ENCODE measurements around the gene STXBP1. TPM values are rescaled to one million over a fixed set of nuclear protein-coding genes. Genes with fewer than 3 reads are reported as not detected.

The STXBP1 gene
- total RNA-seq, 1 donor from 2014 or later, result 44.9 TPM

DNA sequence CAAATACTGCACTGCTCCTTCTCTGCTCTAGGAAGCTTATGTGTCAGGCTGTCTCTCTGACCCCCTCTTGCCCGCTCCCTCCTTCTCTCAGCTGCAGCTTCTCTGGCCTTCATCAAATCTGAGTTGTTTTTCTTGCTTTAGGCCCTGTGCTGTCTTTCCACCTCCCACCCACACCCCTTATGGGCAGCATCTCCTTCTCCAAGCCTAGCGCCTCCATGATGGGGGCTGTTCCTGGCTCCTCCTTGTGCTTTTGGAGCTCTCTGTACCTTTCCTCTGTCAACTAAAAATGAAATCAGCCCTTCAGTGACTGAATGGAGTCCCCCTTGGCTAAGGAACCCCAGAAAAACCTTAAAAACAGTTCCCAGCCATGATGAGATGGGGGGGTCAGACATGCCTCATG is 88.1 kb downstream of the STXBP1 start:
- no peak for DNase-seq (ENCODE audit: extremely low spot score, unreplicated experiment)
- H3K36me3 Mint-ChIP-seq (ENCODE audit: unreplicated experiment), result peaks cover under 1% of the 10 kb centered on the region
- no peak for TF ChIP-seq CTCF (IDR thresholded peaks at IDR 0.05)
- H3K4me3 Mint-ChIP-seq (ENCODE audit: unreplicated experiment), result no peak overlapping the region
- no peaks in the 10 kb centered on the region for H3K27me3 Mint-ChIP-seq (ENCODE audit: unreplicated experiment)
- no peak overlapping the region for H3K27ac Mint-ChIP-seq (ENCODE audit: unreplicated experiment)
- H3K4me1 Mint-ChIP-seq (ENCODE audit: unreplicated experiment), result peaks cover 11% of the 10 kb centered on the region
- H3K9me3 Mint-ChIP-seq (ENCODE audit: unreplicated experiment), result no peaks in the 10 kb centered on the region

GRCh38 chr9:127700594-127701255 is 88.6 kb downstream of the STXBP1 start:
- Mint-ChIP-seq H3K9me3 (ENCODE audit: unreplicated experiment) (no peaks in the 10 kb centered on the region), H3K4me3 (ENCODE audit: unreplicated experiment) (no peak overlapping the region), H3K36me3 (ENCODE audit: unreplicated experiment) (no peaks in the 10 kb centered on the region), H3K27me3 (ENCODE audit: unreplicated experiment) (no peaks in the 10 kb centered on the region), H3K27ac (ENCODE audit: unreplicated experiment) (no peak overlapping the region), H3K4me1 (ENCODE audit: unreplicated experiment) (peaks cover 6% of the 10 kb centered on the region)
- TF ChIP-seq CTCF (IDR thresholded peaks at IDR 0.05), result no peak
- DNase-seq (ENCODE audit: extremely low spot score, unreplicated experiment), result no peak

DNA sequence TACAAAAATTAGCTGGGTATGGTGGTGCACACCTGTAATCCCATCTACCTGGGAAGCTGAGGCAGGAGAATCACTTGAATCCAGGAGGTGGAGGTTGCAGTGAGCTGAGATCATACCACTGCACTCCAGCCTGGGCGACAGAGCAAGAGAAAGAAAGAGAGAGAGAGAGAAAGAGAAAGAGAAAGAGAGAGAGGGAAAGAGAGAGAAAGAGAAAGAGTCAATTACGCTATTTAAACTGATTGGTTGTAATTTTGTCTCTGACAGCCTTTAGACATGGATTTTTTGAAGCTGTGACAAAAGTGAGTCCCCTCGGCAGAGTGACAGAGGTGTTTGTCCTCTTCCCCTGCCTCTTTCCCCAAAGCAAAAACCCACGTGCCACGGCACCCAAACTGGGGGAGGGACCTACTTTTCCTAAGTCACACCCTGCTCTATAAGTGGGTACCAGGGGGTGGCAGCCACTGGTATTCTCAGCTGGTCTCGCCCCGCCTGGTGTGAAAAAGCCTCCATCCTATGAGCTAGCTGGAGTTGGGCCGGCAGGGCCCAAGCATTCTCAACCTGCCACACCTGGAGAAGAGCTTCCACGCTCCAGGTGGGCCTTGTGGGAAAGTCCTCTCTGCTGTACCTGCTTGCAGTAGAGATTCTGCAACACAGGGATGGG is 91.3 kb downstream of the STXBP1 start:
- no peak for DNase-seq (ENCODE audit: extremely low spot score, unreplicated experiment)
- H3K4me1 Mint-ChIP-seq (ENCODE audit: unreplicated experiment), result peaks cover 6% of the 10 kb centered on the region
- H3K4me3 Mint-ChIP-seq (ENCODE audit: unreplicated experiment), result no peak overlapping the region
- H3K27me3 Mint-ChIP-seq (ENCODE audit: unreplicated experiment), result no peaks in the 10 kb centered on the region
- H3K36me3 Mint-ChIP-seq (ENCODE audit: unreplicated experiment), result no peaks in the 10 kb centered on the region
- no peak for TF ChIP-seq CTCF (IDR thresholded peaks at IDR 0.05)
- H3K9me3 Mint-ChIP-seq (ENCODE audit: unreplicated experiment), result no peaks in the 10 kb centered on the region
- H3K27ac Mint-ChIP-seq (ENCODE audit: unreplicated experiment), result no peak overlapping the region

GRCh38 chr9:127705577-127706379 is 93.7 kb downstream of the STXBP1 start:
- Mint-ChIP-seq H3K4me1 (ENCODE audit: unreplicated experiment) (no peaks in the 10 kb centered on the region), H3K27me3 (ENCODE audit: unreplicated experiment) (no peaks in the 10 kb centered on the region), H3K36me3 (ENCODE audit: unreplicated experiment) (no peaks in the 10 kb centered on the region), H3K4me3 (ENCODE audit: unreplicated experiment) (no peak overlapping the region), H3K9me3 (ENCODE audit: unreplicated experiment) (no peaks in the 10 kb centered on the region), H3K27ac (ENCODE audit: unreplicated experiment) (no peak overlapping the region)
- no peak for DNase-seq (ENCODE audit: extremely low spot score, unreplicated experiment)
- TF ChIP-seq CTCF (IDR thresholded peaks at IDR 0.05), result no peak

DNA sequence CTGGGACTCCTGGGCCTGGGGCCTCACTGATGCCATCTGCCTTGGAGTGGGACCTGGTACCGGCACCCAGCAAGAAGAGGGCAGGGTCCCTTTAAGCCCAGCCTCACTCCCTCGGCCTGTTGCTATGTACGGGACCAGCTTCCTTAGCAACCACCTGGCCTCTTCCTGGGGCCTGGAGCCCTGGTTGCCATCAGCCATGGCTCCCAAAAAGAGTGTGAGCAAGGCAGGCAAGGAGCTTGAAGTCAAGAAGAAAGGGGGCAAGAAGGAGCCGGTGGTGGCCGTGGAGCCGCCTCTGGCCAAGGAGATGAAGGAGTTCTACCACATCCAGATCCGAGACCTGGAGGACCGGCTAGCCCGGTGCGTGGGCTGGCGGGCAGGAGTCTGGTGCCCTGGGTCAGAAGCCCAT is 94.8 kb downstream of the STXBP1 start, which contains the start of gene CFAP157:
TSS of gene CFAP157 (plus strand) at position 153 of the 406 bp plus-strand sequence. CDS start at position 197, 44 bp downstream.
- H3K4me3 Mint-ChIP-seq (ENCODE audit: unreplicated experiment), result no peak within 1 kb of the TSS
- H3K27me3 Mint-ChIP-seq (ENCODE audit: unreplicated experiment), result no peaks in the 10 kb centered on the region
- H3K4me1 Mint-ChIP-seq (ENCODE audit: unreplicated experiment), result peaks cover 2% of the 10 kb centered on the region

More for the DNA sequence above, 94.8 kb downstream of the STXBP1 start, which contains the start of gene CFAP157:
- H3K27ac Mint-ChIP-seq (ENCODE audit: unreplicated experiment), result no peak within 1 kb of the TSS
- no peak for DNase-seq (ENCODE audit: extremely low spot score, unreplicated experiment)
- H3K9me3 Mint-ChIP-seq (ENCODE audit: unreplicated experiment), result no peaks in the 10 kb centered on the region
- TF ChIP-seq CTCF (IDR thresholded peaks at IDR 0.05), result no peak
- H3K36me3 Mint-ChIP-seq (ENCODE audit: unreplicated experiment), result no peaks in the 10 kb centered on the region

All from osteocyte (in vitro differentiated cells).